HG03432 (cell line): Measurements from ENCODE around the gene TM9SF4.

Experiments
- ATAC-seq: cut with Tn5 transposase; IDR thresholded peaks from one replicate; pipeline ENCODE4 v1.9.1; 2021; ENCODE audit warnings: mild to moderate bottlenecking, moderate library complexity; ENCODE audit not compliant: unreplicated experiment

TM9SF4 gene

DNA sequence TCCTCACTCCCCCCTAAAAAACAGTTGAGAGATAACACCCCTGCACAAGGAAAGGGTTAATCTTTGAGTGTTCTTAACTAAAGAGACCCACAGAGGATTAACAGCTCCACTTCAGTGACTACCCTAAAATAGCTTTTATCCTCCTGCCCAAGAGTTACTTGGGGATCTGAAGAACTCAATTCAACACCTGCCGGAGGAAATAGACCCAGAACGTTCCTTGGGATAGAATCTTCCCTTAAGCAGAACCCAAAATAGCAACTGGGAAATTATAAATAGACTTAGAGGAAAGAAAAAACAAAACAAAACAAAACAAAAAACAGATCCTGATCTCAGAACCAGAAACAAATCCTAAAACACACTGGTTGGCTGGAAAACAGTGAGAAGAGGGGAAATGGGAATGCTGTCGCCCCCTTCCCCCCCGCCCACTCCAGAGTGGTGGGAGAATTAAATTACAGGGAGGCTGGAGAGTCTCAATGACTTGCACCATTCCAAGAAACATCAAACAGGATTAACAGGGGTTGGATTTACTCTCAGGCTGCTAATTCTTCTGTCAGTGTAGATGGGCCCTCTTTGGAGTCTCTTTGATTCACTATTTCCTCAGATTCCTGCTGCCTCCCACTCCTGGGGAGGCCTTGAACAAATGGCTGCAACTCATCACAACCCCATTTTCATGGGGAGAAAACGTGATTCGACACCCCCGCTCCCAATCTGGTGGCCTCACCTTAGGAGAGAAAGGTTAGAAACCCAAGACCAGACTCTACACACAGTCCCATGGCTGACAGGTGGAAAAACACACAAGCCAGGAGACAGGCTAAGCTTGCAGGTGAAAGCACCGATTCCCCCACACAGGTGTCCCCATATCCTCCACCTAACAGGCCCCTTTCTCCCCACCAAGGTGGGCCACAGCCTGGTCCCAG is 96.6 kb downstream of the TM9SF4 start:
- no peak for ATAC-seq

DNA sequence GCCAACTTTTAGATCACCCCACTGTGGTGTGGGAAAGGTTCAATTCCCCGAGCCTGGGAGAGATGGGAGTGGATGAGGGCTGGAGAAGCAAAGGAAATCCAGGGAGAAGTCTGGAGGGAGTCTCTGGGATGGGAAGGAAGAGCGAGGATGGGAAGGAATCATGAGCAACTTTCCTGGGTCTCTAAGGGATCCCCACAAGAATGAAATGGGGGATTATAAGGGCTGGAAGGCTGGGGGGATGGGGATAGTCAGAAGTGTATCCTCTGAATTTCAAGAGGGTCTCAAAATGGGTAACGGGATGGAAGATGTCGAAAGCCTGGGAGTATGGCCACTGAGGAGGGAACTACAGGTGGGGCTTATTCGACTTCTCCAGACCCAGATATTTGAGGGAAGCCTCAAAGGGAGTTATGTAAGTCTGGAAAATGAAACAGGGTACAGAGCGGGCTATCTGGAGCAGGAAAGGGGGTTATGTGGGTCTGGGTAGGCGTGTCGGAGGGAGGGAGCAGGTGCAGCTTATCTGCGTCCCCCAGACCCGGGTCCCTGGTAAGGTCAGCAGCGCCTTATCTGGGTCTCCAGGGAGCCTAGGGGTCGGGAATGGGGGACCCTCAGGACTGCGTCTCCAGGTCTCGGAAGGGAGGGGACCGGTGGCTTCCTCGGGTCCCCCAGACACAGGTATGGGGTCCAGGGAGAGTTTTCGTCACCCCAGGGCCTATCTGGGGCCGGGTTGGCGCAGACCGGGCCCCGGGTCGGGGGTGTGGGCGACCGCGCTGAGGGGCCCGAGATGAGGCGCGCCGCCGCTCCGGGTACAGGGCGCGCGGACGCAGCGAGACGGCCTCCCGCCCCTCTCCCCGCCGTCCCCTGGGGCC is 97.5 kb downstream of the TM9SF4 start:
- peak; percentile 9 for ATAC-seq

- peak; percentile 91 for ATAC-seq
Observed at GRCh38 chr20:32207626-32208498, 98.3 kb downstream of the TM9SF4 start, which contains the start of the genes PLAGL2 and POFUT1. Gene PLAGL2, minus strand, starts transcription at chr20:32207743. Its CDS starts 5,565 bp downstream, at chr20:32202178. Gene POFUT1, plus strand, starts transcription at chr20:32207880. Its CDS starts 62 bp downstream, at chr20:32207942.

DNA sequence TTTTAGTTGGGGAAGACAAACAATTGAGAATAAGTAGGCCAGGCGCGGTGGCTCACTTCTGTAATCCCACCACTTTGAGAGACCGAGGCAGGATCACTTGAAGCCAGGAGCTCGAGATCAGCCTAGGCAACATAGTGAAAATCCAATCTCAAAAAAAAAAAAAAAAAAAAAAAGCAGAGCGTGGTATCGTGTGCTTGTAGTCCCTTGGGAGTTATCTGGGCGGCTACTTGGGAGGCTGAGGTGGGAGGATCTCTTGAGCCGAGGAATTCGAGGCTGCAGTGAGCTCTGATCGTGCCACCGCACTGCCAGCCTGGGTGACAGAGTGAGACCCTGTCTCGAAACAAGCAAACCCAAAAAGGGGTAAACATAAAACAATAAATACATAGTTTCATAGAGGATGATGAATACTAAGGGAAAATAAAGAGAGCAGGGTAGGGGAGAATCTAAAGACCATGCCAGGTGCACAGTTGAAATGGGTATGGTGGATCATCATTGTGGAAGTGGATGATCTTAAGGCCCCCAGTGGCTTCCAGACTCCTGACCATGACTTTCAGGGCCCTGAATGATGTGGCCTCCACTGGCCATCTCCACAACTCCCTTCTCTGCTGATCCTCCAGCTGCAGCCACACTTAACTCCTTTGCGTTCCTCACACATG is 99.1 kb downstream of the TM9SF4 start:
- no peak for ATAC-seq

- ATAC-seq = no peak
Observed at GRCh38 chr20:32209850-32210605, 100.5 kb downstream of the TM9SF4 start.

DNA sequence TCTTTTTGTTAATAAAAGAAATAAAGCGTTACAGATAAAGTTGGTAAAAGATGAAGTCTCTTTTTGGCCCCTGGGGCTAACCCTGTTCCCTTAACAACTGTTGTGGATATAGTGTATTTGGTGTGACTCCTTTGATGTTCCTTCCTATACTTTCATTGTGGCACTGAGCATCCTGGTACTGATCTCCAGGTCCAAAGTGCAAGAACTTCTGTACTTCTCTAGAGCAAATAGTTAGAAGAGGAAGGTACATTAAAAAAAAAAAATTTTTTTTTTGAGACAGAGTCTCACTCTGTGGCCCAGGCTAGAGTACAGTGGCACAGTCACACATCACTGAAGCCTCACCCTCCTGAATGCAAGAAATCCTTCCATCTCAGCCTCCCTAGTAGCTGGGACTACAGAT is 104.4 kb downstream of the TM9SF4 start:
- no peak for ATAC-seq

GRCh38 chr20:32215147-32215546 is 105.6 kb downstream of the TM9SF4 start:
- no peak for ATAC-seq

DNA sequence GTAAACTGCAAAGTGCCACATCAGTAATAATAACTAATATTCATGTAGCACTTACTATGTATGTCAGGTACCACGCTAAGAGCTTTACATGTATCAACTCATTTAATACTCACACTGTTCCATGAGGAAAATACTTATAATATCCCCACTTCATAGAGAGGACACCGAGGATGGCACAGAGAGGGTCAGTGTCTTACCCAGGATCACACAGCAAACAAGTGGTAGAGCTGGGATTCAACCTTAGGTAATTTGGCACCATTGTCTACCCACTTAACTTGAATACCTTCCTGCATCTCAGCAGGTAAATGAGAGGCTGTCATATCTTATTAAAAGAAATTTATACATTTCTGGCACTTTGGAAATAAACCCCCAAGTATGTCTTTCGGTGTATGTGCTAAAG is 106.2 kb downstream of the TM9SF4 start:
- ATAC-seq = no peak

DNA sequence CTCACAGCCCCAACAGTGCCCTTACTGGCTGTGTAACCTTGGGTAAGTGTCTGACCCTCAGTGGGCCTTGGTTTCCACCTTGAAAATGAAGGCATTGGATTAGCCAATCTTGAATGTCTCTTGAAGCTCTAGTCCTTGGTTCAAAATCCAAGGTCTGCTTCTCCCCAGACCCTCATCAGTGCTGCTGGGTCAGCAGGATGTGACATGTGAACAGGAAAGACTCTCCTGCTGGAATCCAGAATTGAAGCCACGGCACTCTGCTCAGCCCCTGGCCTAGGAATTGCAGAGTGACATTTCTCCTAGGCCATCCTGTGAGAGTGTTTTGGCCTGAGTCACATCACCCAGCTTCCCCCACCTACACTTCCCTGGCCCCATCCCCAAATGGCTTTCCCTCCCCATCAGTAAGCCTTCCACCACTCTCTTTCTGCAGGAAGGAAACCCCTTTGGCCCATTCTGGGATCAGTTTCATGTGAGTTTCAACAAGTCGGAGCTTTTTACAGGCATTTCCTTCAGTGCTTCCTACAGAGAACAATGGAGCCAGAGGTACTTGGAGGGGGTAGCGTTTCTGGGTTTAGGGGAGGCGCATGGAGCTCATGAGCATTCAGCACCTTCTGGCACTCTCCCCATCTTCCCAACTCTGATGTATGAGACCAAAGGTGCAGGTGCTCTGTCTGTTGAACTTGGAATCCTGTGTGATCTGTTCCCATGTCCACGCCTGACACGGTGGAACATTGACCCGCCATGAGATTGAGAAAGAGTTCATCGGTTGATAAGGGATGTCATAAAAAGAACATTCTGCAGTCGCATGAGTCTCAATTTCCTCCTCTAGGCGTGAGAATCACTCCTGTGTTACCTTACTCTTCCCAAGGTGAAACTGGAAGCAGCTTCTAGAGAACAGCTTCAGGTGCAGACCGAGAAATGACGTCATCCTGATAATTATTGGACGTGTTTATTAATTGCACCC is 106.9 kb downstream of the TM9SF4 start:
- no peak for ATAC-seq
